ENCODE results near the gene KANSL3.

DNA sequence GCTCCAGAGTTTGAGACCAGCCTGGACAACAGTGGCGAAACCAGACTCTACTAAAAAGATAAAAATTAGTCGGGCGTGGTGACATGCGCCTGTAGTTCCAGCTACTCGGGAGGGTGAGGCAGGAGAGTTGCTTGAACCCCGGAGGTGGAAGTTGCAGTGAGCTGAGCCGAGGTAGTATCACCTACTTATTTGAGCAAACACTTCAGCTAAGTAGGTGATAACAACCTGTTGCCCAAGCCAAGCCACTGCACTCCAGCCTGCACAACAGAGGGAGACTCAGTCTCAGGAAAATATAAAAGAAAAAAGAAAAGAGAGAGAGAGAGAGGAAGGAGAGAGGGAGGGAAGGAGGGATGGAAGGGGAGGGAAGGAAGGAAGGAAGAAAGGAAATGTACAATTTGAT is 25.7 kb upstream of the KANSL3 start:
- TF ChIP-seq POLR2A (IDR thresholded peaks at IDR 0.05; ENCODE audit: low read length) (no peak), GATA1 (IDR thresholded peaks at IDR 0.05; ENCODE audit: low read depth, low read length) (no peak)

Data from erythroblast (primary cell).